ENCODE results near the gene B3GLCT.
"Not testable (repeated sequence)": the region's sequence is repeated elsewhere in the genome, so short reads cannot be mapped to it uniquely, and the experiment has no call there.

B3GLCT gene

GRCh38 chr13:31213651-31214289 lies 14.0 kb downstream of the B3GLCT start:
- no peak for DNase-seq (ENCODE audit: low read depth in 1 of 2, low spot score in 1 of 2)
- Histone ChIP-seq H3K27ac (replicated peaks) (no peak overlapping the region), H3K27me3 (ENCODE audit: insufficient read depth, poor library complexity, severe bottlenecking) (no peaks in the 10 kb centered on the region), H3K4me3 (replicated peaks; ENCODE audit: insufficient read depth, low read length) (no peak overlapping the region)
- TF ChIP-seq POLR2AphosphoS5 (IDR thresholded peaks at IDR 0.05; ENCODE audit: low read depth) (no peak), SPI1 (IDR thresholded peaks at IDR 0.05; ENCODE audit: borderline replicate concordance, low read depth) (no peak), CTCF (IDR thresholded peaks at IDR 0.05; ENCODE audit: insufficient read depth, low read length) (no peak), GABPA (IDR thresholded peaks at IDR 0.05; ENCODE audit: low read depth) (no peak), REST (IDR thresholded peaks at IDR 0.05; ENCODE audit: insufficient replicate concordance, low read depth) (no peak)

GRCh38 chr13:31214435-31214834 lies 14.7 kb downstream of the B3GLCT start:
- H3K27ac ChIP-seq (replicated peaks), result no peak overlapping the region
- no peaks in the 10 kb centered on the region for H3K27me3 ChIP-seq (ENCODE audit: insufficient read depth, poor library complexity, severe bottlenecking)
- no peak overlapping the region for H3K4me3 ChIP-seq (replicated peaks; ENCODE audit: insufficient read depth, low read length)
- TF ChIP-seq REST (IDR thresholded peaks at IDR 0.05; ENCODE audit: insufficient replicate concordance, low read depth) (no peak), SPI1 (IDR thresholded peaks at IDR 0.05; ENCODE audit: borderline replicate concordance, low read depth) (no peak), CTCF (IDR thresholded peaks at IDR 0.05; ENCODE audit: insufficient read depth, low read length) (no peak), GABPA (IDR thresholded peaks at IDR 0.05; ENCODE audit: low read depth) (no peak), POLR2AphosphoS5 (IDR thresholded peaks at IDR 0.05; ENCODE audit: low read depth) (no peak)
- DNase-seq (ENCODE audit: low read depth in 1 of 2, low spot score in 1 of 2), result no peak

GRCh38 chr13:31216916-31217315 lies 17.1 kb downstream of the B3GLCT start:
- not testable (repeated sequence) for DNase-seq (ENCODE audit: low read depth in 1 of 2, low spot score in 1 of 2); H3K4me3 ChIP-seq (replicated peaks; ENCODE audit: insufficient read depth, low read length); H3K27me3 ChIP-seq (ENCODE audit: insufficient read depth, poor library complexity, severe bottlenecking); H3K27ac ChIP-seq (replicated peaks)

GRCh38 chr13:31219909-31220598 lies 20.3 kb downstream of the B3GLCT start:
- H3K27me3 ChIP-seq (ENCODE audit: insufficient read depth, poor library complexity, severe bottlenecking), result no peaks in the 10 kb centered on the region
- no peak for DNase-seq (ENCODE audit: low read depth in 1 of 2, low spot score in 1 of 2)
- no peak overlapping the region for H3K27ac ChIP-seq (replicated peaks)
- TF ChIP-seq REST (IDR thresholded peaks at IDR 0.05; ENCODE audit: insufficient replicate concordance, low read depth), result no peak
- no peak for TF ChIP-seq GABPA (IDR thresholded peaks at IDR 0.05; ENCODE audit: low read depth)
- TF ChIP-seq POLR2AphosphoS5 (IDR thresholded peaks at IDR 0.05; ENCODE audit: low read depth), result no peak
- TF ChIP-seq SPI1 (IDR thresholded peaks at IDR 0.05; ENCODE audit: borderline replicate concordance, low read depth), result no peak
- no peak for TF ChIP-seq CTCF (IDR thresholded peaks at IDR 0.05; ENCODE audit: insufficient read depth, low read length)
- H3K4me3 ChIP-seq (replicated peaks; ENCODE audit: insufficient read depth, low read length), result no peak overlapping the region
